ENCODE measurements around the gene EFNA5.

Gene EFNA5

DNA sequence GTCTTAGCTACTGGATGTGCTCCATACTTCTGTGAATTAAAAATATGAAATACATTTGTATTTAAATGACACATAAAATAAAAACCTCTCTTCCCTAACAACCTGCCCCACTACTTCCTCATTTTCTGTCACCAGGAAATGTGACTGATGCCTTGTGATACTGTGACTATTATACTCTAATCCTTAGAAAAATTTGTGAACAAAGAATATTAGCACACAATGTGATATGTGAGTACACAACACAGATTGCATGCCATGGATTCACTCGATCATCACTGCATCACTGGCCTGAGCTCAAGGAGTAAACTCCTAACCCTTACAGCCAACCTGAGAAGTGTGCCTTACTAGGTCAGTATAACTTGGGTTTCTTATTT is 281.0 kb downstream of the EFNA5 start:
- no peak for DNase-seq (ENCODE audit: low spot score)

- no peak for DNase-seq (ENCODE audit: low spot score)
These were observed 281.5 kb downstream of the EFNA5 start for GRCh38 chr5:107389130-107389774.

GRCh38 chr5:107388141-107388861 is 282.4 kb downstream of the EFNA5 start:
- DNase-seq (ENCODE audit: low spot score): no peak

GRCh38 chr5:107387526-107388140 is 283.1 kb downstream of the EFNA5 start:
- DNase-seq (ENCODE audit: low spot score): no peak

DNA sequence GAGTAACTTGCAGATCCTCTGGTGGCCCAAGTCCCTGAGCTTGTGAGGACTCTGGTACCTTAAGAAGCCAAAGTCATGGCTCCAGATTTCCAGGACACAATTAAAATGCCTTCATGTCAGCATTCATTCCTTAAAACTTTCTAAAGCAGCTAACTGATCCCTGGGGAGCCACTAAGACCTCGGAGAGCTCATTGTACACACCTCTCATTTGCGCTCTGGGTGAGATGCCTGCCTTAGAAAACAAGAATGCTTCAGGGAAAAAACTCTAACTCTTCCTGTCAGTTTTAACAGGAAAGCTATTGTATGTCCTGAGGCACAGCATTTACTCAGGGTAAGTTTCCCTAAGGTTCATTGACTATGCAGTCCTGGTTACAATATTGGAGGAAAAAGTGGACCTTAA is 285.0 kb downstream of the EFNA5 start:
- no peak for DNase-seq (ENCODE audit: low spot score)

DNA sequence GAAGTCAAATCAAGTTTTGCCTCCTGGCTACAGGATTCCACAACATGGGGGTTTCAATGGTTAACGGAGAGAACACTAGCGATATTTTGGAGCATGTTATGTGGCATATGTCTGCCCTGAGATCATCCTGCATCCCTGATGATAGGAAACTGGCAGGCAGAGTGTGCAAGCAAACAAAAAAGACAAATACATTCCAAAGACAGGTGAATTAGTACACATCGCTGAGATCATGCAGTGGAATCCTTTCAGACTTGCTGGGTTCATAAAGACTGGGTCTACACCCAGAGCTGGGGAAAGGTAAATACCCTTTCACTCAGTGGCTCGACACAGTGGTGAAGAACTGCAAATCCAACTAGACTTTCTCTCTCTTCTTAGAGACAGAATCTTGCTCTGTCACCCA is 286.5 kb downstream of the EFNA5 start:
- DNase-seq (ENCODE audit: low spot score): no peak

DNA sequence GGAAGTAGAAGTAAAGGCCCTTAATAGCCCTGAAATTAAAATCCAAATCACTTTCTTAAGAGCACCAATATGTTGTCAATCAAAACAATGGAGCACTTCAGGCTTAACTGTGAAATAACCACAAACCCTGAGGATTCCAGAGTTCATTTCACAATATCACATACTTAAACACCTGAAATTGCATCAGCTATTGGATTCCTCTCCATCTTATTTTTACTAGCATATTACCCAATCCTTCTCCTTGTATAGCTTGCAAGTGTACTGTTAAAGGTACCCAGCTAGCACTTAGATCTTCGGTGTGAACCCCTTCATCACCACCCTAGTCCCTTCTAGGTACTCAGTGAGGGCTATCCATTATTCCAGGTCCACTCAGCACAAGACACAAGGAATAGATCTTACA is 287.3 kb downstream of the EFNA5 start:
- no peak for DNase-seq (ENCODE audit: low spot score)

DNA sequence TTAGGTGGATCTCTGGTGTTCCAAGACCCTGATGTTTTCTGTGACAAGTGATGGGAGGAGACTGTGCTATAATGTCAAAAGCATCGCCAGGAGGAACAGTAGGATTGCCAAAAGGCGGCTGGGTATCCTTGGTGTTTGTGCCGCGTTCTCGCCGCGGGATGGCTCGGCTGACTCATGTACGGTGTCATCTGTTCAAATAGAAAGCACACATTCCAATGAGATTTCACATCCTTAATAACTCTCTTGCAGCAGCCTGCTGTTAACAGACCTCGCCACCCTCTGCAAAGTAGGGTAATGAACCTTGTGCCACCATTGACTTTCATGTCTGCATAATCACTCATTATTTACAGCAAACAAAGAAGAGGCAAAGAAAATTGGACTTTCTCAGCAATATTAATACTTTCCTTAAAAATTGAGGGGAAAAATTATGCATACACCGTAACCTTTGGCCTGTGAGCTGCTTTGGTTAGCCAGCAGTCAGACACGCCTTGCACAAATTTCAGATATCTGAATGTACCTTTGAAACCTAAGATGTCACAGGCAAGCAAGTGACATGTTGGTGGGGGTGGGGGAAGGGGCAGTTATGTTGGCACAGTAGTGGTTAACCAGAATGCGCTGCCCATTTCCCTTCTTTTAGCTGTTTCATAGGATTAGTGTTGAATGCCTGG is 289.4 kb downstream of the EFNA5 start:
- no peak for DNase-seq (ENCODE audit: low spot score)

- DNase-seq (ENCODE audit: low spot score): no peak
These were observed 290.1 kb downstream of the EFNA5 start for GRCh38 chr5:107380654-107381053.

DNA sequence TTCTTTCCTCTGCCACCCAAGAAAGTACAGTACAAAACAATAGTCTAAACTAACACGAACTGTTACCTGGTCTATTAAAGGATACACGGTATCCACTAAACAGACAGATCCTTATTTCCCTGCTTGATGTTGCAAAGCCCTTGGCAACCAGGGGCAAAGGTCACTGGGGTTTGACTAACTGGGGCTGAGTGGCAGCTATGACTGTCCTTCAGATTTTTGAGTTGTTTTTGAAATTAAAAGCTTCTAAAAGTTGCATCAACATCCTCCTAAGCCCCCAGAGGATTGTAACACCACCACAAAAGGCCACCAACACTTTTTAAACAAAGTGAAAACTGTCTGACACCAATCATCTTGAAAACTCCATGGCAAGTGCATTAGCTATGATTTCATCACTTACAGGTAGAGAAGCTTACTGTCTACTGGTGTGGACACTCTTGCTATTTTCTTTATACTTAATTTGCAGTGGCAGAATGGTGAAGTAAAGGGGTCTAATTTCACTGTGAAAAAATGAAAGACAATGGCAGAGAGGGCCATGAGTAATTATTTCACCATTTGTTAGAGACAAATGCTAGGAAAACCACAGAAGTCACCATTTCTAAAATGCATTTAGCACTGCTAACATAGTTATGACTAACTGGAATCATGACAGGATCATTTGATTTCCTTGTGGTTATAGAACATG is 292.4 kb downstream of the EFNA5 start:
- no peak for DNase-seq (ENCODE audit: low spot score)

DNA sequence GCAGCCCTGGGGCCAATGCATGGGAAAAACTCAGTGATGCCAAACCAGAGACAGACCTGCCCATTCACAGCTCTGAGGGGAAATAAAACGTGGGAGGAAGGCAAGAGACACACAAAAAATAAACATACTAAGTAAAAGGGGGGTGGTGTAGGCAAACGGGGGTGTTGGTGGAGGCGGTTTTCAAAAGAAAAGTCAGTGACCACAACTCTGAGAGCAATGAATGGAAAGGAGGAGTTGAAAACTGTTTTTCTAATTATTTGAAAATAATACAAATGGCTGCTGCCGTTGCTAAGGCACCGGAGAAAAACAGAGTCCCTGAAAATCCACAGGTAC is 293.5 kb downstream of the EFNA5 start:
- DNase-seq (ENCODE audit: low spot score): no peak

DNA sequence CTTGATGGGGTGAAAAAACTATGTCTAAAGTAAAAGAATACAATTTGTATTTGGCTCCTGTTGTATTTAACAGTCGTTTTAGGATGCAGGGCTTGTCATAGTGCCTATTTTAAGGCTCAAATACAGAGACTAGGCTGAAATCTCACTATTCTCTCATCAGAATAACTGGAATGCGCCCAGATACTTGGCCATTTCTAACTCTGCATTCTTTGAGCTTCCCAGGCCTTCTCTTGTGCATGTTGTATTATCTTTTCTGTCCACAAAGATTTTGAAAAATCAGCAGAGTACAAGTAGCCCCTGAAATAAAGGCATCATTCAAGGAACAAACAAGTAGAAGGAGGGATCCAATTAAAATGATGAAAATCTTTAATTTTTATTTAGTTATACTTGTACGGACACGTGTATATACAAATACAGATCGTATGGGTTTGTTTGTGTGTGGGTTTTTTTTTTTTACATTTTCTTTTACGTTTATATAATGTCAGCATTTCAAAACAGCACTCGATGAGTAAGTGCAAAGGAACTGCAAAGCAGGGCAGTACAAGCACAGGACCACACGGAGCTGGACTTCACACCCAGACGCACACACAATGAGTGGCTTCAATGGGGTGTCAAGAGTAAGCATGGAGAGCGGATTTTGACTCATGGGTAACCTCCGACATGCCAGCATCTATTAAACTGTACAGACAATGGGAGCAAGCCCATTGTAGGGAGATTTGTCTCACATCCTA is 294.0 kb downstream of the EFNA5 start:
- DNase-seq (ENCODE audit: low spot score): no peak

GRCh38 chr5:107373549-107374263 is 297.0 kb downstream of the EFNA5 start:
- DNase-seq (ENCODE audit: low spot score): no peak

DNA sequence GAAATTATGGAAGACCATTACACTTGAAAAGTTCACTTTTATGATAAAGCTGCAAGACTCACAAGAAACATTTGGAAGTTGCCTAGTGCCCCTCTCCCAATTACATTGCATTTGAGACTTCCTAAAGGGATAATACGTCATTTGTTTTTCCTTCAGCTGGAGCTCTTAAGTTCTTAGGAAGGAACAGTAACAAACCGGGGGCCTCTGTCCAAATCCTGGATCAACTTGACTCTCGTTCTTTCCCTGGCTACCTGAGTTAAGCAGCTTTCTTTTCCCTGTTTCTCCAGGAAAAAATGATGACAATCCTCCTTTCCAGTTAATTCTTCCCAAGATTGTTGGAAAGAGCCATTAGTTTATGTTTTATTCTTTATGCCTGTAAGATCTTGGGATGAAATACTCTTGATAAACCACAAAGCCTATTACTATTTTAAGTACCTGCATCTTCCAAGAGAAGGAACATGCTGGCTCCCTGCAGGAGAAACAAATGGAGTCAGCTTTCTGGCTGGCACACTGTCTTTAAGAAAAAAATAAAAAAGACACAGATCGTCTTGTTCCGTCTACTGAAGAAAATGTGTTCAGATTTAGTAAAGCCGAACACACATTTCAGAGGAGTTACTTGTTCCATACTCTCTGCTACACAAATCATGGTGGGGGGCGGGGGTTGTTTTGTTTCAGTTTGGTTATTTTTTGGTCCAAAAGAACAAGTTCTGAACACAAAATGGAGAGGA is 297.9 kb downstream of the EFNA5 start:
- no peak for DNase-seq (ENCODE audit: low spot score)

- DNase-seq (ENCODE audit: low spot score): no peak
These were observed 300.3 kb downstream of the EFNA5 start for GRCh38 chr5:107370396-107370968.

DNA sequence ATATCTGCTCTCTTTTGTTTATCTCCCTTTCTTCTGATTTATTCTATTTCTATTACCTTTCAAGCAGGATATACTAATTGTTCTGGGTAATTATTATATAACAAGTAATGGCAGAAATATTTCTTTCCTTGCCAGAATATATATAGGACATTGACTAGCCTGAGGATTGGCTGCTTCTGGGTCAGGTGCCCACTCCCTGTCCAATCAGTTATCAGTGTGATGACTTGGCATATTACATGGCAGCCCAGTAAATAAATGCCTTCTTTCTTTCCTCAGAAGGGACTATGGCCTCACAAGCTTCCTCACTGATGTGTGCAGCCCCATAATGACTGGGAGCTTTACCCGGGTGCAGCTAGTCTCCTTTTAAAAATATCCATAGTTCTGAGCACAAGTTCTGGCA is 301.1 kb downstream of the EFNA5 start:
- DNase-seq (ENCODE audit: low spot score): no peak

GRCh38 chr5:107368615-107369014 is 302.1 kb downstream of the EFNA5 start:
- DNase-seq (ENCODE audit: low spot score): no peak

DNA sequence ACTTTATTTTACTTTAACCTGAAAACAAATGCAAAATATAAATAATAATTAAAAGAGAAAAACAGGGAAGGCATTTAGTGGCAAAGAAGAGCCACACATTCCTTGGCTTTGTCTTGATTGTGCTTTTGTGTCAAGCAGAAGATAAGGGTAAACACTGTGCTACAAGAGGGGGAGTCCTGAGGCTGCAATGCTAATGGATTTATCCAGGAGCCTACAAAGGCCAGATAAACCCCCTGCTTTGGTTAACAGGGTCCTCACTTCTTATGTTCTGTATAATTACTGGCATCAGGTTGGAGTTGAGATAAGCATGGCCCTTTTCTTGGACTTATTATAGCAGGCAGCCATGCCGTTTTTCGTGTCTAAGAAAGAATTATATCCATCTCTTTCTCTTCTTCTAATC is 302.8 kb downstream of the EFNA5 start:
- DNase-seq (ENCODE audit: low spot score): no peak

DNA sequence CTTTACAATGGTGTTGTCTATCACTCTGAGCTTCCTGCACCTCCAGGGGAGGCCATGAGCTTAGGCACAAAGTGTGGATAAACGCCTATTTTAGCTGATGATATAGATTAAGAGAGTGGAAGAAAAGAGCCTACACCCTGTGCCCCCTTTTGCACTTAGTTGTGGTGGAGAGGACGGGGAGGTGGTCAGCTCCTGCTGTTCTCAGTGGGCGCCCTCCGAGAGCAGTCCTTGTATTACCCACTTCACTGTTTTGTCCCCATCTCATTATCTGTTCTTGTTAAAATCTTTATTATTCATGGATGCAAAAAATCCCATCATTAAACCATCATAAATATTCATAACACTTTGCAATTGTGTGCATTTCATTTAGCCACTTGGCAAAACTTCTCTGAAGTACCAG is 303.3 kb downstream of the EFNA5 start:
- DNase-seq (ENCODE audit: low spot score): no peak

All from iPS-NIHi11 (cell line).